ENCODE measurements around the gene GANC.

- TF ChIP-seq, protein P1, sequence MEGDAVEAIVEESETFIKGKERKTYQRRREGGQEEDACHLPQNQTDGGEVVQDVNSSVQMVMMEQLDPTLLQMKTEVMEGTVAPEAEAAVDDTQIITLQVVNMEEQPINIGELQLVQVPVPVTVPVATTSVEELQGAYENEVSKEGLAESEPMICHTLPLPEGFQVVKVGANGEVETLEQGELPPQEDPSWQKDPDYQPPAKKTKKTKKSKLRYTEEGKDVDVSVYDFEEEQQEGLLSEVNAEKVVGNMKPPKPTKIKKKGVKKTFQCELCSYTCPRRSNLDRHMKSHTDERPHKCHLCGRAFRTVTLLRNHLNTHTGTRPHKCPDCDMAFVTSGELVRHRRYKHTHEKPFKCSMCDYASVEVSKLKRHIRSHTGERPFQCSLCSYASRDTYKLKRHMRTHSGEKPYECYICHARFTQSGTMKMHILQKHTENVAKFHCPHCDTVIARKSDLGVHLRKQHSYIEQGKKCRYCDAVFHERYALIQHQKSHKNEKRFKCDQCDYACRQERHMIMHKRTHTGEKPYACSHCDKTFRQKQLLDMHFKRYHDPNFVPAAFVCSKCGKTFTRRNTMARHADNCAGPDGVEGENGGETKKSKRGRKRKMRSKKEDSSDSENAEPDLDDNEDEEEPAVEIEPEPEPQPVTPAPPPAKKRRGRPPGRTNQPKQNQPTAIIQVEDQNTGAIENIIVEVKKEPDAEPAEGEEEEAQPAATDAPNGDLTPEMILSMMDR (IDR thresholded peaks at IDR 0.05; ENCODE audit: low read length) = no peak
- TF ChIP-seq EZH2 (optimal IDR thresholded peaks at IDR 0.05; ENCODE audit: low read depth, low read length) = no peak
- no peak for TF ChIP-seq EZH2phosphoT487 (IDR thresholded peaks at IDR 0.05; ENCODE audit: low read length)
Measured at GRCh38 chr15:42364529-42364928, 91.5 kb downstream of the GANC start.

Measured in MM.1S (cell line).